ENCODE measurements around the gene MRPL36. TPM values are rescaled to one million over a fixed set of nuclear protein-coding genes. Genes with fewer than 3 reads are reported as not detected.

MRPL36 gene
- total RNA-seq, 2 experiments from 2014 or later, result 60.7 to 63.4 TPM

GRCh38 chr5:1827886-1828397 is 28.3 kb upstream of the MRPL36 start:
- peak; percentile 8 for DNase-seq
- CTCF ChIA-PET, result no interaction called here
- intact Hi-C loops (cut with micrococcal nuclease), result no loop called here
- no peak overlapping the region for H3K4me3 Mint-ChIP-seq
- no peaks in the 10 kb centered on the region for H3K27me3 Mint-ChIP-seq (ENCODE audit: low read depth)
- H3K9me3 Mint-ChIP-seq, result no peaks in the 10 kb centered on the region
- H3K36me3 Mint-ChIP-seq (ENCODE audit: low read depth), result peaks cover 13% of the 10 kb centered on the region
- H3K27ac Mint-ChIP-seq, result no peak overlapping the region
- H3K4me1 Mint-ChIP-seq (ENCODE audit: low read depth), result no peaks in the 10 kb centered on the region

- Mint-ChIP-seq H3K4me3 (no peak overlapping the region), H3K4me1 (ENCODE audit: low read depth) (no peaks in the 10 kb centered on the region), H3K9me3 (no peaks in the 10 kb centered on the region), H3K27me3 (ENCODE audit: low read depth) (no peaks in the 10 kb centered on the region), H3K27ac (no peak overlapping the region), H3K36me3 (ENCODE audit: low read depth) (peaks cover 16% of the 10 kb centered on the region)
- no peak for DNase-seq
- intact Hi-C loops (cut with micrococcal nuclease), result no loop called here
- CTCF ChIA-PET, result interaction anchor here (0.6 kb wide), 1 partner anchor 351 kb away, joined by 3 read pairs; no protein-coding TSS in a partner anchor
Observed at GRCh38 chr5:1827025-1827885, 27.6 kb upstream of the MRPL36 start.

DNA sequence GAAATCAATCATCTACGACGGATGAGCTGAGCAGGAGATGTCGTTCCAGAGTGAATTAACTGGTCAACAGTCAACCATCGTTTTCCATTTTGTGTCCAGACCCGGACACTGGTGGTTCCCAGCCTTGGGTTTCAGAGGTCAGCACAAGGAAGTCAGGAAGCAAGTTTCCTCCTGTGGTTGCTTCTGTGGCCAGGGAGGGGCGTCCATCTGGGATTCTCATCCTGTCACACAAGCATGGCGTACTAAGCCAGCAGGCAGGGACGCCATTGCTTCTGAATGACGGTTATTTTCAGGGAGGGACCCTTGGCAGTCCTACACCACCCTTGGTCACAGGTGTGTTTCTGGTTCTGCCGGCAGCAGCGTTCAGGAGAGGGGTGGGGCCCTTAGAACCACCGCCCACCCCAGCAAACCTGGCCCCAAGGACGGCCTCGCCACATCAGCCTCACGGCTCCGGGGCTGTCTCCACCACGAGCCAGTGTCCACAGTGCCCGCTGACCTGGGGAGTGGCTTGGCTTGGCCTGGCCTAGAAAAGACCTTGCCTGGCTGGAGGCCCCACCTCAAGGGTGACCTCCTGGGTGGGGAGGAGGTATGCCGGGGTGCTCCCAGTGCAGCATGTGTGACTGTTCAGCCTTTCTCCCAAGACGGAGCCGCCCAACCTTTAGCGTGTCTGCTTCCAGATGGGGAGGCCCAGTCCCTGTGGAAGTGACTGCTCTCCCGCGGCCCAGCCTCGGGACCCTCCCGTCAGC is 26.8 kb upstream of the MRPL36 start:
- H3K4me1 Mint-ChIP-seq (ENCODE audit: low read depth), result no peaks in the 10 kb centered on the region
- intact Hi-C loops (cut with micrococcal nuclease), result no loop called here
- H3K27ac Mint-ChIP-seq, result no peak overlapping the region
- DNase-seq, result no peak
- H3K4me3 Mint-ChIP-seq, result no peak overlapping the region
- CTCF ChIA-PET, result no interaction called here
- H3K27me3 Mint-ChIP-seq (ENCODE audit: low read depth), result no peaks in the 10 kb centered on the region
- H3K9me3 Mint-ChIP-seq, result no peaks in the 10 kb centered on the region
- H3K36me3 Mint-ChIP-seq (ENCODE audit: low read depth), result peaks cover 18% of the 10 kb centered on the region

DNA sequence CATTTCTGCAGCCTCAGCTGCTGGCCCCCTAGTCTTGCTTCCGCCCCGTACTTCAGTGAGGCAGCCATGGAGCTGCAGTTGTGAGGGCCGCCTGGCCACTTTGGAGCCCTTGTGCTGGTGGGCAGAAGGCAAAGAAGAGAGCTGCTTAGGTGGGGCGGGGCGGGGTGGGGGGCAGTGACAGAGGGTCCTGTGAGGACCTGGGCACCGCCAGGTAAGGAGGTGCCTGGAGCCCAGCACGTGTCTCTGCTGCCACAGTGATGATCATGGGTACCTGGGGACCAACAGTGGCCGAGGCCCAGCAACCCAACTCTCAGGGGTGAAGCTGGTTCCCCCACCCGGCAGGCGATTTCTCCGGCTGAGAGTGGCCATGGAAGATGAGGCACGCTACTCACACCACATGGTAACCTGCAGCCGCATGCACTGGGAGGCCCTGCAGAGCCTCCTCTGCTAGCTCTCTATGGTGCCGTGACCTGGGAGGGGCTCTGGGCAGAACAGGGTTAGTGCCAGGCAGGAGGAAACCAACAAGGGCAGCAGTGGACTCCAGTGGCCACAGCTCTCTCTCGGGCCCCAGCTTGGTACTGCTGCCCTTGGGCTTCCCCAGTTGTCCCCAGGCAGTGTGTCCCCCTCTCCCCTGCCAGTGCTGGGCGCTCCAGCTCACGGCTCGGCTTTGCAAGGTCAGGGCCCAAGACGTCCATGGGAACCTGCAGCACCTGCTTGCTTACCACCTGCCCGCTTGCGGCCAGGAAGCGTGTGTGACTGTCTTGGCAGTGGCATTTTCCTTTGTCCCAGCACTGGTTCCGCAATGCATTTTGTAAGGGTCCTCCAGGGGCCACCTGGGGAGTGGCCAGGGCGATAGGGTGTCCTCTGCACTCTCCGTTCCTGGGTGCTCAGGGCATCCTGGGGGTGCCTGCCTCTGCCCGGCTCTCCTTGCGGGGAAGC is 25.5 kb upstream of the MRPL36 start:
- intact Hi-C loops (cut with micrococcal nuclease), result no loop called here
- Mint-ChIP-seq H3K36me3 (ENCODE audit: low read depth) (peaks cover 18% of the 10 kb centered on the region), H3K4me3 (no peak overlapping the region), H3K27ac (no peak overlapping the region), H3K9me3 (no peaks in the 10 kb centered on the region), H3K27me3 (ENCODE audit: low read depth) (no peaks in the 10 kb centered on the region), H3K4me1 (ENCODE audit: low read depth) (no peaks in the 10 kb centered on the region)
- DNase-seq, result no peak
- CTCF ChIA-PET, result no interaction called here

- Mint-ChIP-seq H3K4me3 (no peak overlapping the region), H3K27ac (no peak overlapping the region), H3K27me3 (ENCODE audit: low read depth) (no peaks in the 10 kb centered on the region), H3K9me3 (no peaks in the 10 kb centered on the region), H3K4me1 (ENCODE audit: low read depth) (no peaks in the 10 kb centered on the region), H3K36me3 (ENCODE audit: low read depth) (peaks cover 19% of the 10 kb centered on the region)
- CTCF ChIA-PET, result no interaction called here
- intact Hi-C loops (cut with micrococcal nuclease), result no loop called here
- no peak for DNase-seq
Observed at GRCh38 chr5:1824109-1824821, 24.6 kb upstream of the MRPL36 start.

DNA sequence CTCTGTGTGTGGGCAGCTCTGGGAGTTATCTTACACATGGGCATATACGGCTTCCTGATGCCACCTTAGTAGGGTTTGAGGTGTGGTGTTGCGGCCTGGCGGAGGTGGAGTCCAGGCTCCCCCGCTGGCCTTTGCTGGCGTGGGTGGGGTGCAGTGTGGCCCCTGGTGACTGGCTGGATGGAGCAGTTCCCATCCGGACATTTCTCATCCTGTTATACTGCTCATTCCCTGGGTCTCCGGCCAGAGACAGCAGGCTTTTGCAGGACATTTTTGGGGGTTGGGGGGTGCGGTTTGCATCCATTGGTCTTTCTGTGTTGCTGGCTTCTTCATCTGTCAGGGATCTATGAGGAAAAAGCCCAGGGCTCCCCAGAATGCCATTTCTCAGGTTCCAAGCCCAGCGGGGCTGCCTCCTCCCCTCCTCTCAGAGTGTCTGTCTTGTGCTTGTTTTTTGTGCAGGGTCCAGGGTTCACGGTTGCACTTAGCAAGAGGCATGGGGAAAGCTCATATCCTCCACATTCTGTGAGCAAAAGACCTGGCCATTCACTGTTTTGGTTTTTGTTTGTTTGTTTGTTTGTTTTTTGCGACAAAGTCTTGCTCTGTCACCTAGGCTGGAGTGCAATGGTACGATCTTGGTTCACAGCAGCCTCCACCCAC is 23.9 kb upstream of the MRPL36 start:
- Mint-ChIP-seq H3K4me1 (ENCODE audit: low read depth) (no peaks in the 10 kb centered on the region), H3K9me3 (no peaks in the 10 kb centered on the region), H3K27me3 (ENCODE audit: low read depth) (no peaks in the 10 kb centered on the region), H3K4me3 (no peak overlapping the region), H3K36me3 (ENCODE audit: low read depth) (peaks cover 24% of the 10 kb centered on the region), H3K27ac (no peak overlapping the region)
- no peak for DNase-seq
- intact Hi-C loops (cut with micrococcal nuclease), result no loop called here
- CTCF ChIA-PET, result no interaction called here

- H3K36me3 Mint-ChIP-seq (ENCODE audit: low read depth), result peaks cover 30% of the 10 kb centered on the region
- no peaks in the 10 kb centered on the region for H3K9me3 Mint-ChIP-seq
- H3K4me3 Mint-ChIP-seq, result no peak overlapping the region
- intact Hi-C loops (cut with micrococcal nuclease), result no loop called here
- H3K4me1 Mint-ChIP-seq (ENCODE audit: low read depth), result no peaks in the 10 kb centered on the region
- no peak overlapping the region for H3K27ac Mint-ChIP-seq
- no peaks in the 10 kb centered on the region for H3K27me3 Mint-ChIP-seq (ENCODE audit: low read depth)
- no peak for DNase-seq
- CTCF ChIA-PET, result no interaction called here
Observed at GRCh38 chr5:1821862-1822261, 22.2 kb upstream of the MRPL36 start.

DNA sequence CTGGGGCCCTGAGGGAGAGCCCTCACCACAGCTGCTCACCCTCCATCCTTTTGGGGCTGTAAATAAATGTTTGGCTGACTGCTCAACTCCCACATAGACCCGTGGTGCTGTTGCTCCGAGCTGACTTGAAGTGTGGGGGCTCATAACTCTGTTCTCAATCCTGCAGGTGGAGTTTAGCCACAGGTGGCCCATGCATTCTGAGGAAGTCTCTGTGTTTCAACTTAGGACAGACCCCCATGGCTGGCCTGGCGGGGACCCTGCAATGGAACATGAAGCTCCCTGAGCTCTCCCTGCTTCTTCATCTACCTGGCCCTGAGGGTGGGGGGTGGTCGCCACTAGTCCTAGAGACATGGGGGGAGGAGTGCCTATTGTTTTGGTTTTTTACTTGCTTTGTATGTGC is 21.3 kb upstream of the MRPL36 start:
- intact Hi-C loops (cut with micrococcal nuclease), result no loop called here
- DNase-seq, result no peak
- H3K4me1 Mint-ChIP-seq (ENCODE audit: low read depth), result no peaks in the 10 kb centered on the region
- H3K36me3 Mint-ChIP-seq (ENCODE audit: low read depth), result peaks cover 34% of the 10 kb centered on the region
- H3K27ac Mint-ChIP-seq, result no peak overlapping the region
- H3K27me3 Mint-ChIP-seq (ENCODE audit: low read depth), result no peaks in the 10 kb centered on the region
- H3K4me3 Mint-ChIP-seq, result no peak overlapping the region
- CTCF ChIA-PET, result no interaction called here
- H3K9me3 Mint-ChIP-seq, result no peaks in the 10 kb centered on the region

DNA sequence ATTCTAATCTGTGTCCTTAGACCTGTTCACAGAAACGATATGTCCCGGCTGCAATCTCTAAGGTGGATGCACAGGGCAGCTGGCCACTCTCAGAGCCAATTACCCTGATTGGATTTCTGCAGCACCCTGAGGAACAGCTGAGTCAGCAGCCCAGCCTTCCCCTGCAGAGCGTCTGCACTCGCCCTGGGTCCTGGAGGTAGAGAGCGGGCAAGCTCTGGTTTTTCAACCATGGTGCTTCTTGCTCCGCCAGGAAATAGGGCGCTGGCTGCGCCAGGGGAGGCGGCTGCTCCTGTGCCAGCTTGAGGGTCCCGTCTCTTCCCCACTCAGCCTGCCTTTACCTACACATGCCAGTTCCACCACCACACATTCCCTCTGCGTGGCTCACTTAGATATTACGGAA is 20.7 kb upstream of the MRPL36 start:
- Mint-ChIP-seq H3K27ac (no peak overlapping the region), H3K36me3 (ENCODE audit: low read depth) (peaks cover 36% of the 10 kb centered on the region), H3K27me3 (ENCODE audit: low read depth) (no peaks in the 10 kb centered on the region), H3K9me3 (no peaks in the 10 kb centered on the region), H3K4me3 (no peak overlapping the region), H3K4me1 (ENCODE audit: low read depth) (no peaks in the 10 kb centered on the region)
- intact Hi-C loops (cut with micrococcal nuclease), result no loop called here
- CTCF ChIA-PET, result no interaction called here
- DNase-seq, result no peak

GRCh38 chr5:1819458-1819857 is 19.8 kb upstream of the MRPL36 start:
- CTCF ChIA-PET, result no interaction called here
- intact Hi-C loops (cut with micrococcal nuclease), result no loop called here
- no peak for DNase-seq
- no peaks in the 10 kb centered on the region for H3K27me3 Mint-ChIP-seq (ENCODE audit: low read depth)
- H3K36me3 Mint-ChIP-seq (ENCODE audit: low read depth), result peaks cover 42% of the 10 kb centered on the region
- no peak overlapping the region for H3K4me3 Mint-ChIP-seq
- H3K4me1 Mint-ChIP-seq (ENCODE audit: low read depth), result no peaks in the 10 kb centered on the region
- no peaks in the 10 kb centered on the region for H3K9me3 Mint-ChIP-seq
- H3K27ac Mint-ChIP-seq, result no peak overlapping the region

DNA sequence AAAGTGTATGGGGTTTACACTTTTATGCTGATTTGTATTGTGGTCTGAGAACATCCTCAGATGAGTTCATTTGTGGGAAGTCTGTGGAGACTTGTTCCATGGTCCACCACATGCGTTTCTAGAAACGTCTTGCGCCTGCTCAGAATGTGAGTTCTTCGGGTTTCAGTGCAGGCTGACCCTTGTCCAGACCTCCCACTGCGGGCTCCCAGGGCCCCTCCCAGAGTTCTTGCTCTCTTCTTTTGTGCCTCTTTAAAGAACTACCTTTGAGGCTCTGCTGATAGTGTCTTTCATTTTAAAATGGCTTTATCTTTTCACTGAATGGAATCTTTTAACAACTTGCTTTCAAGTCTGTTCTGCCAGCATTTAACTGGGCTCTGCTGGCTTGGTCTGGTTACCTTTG is 19.1 kb upstream of the MRPL36 start:
- no peak overlapping the region for H3K4me3 Mint-ChIP-seq
- no peaks in the 10 kb centered on the region for H3K4me1 Mint-ChIP-seq (ENCODE audit: low read depth)
- CTCF ChIA-PET, result interaction anchor here (0.8 kb wide), 1 partner anchor 16 kb away, joined by 3 read pairs; no protein-coding TSS in a partner anchor
- no peaks in the 10 kb centered on the region for H3K9me3 Mint-ChIP-seq
- H3K36me3 Mint-ChIP-seq (ENCODE audit: low read depth), result peaks cover 48% of the 10 kb centered on the region
- H3K27ac Mint-ChIP-seq, result no peak overlapping the region
- DNase-seq, result no peak
- intact Hi-C loops (cut with micrococcal nuclease), result no loop called here
- no peaks in the 10 kb centered on the region for H3K27me3 Mint-ChIP-seq (ENCODE audit: low read depth)
